ENCODE measurements around the gene OXER1.
A peak's percentile ranks its signal among the peaks of the same experiment; 100 is the strongest.

The OXER1 gene

GRCh38 chr2:42764096-42764495 is at the start of gene OXER1:
Gene OXER1, minus strand, starts transcription at chr2:42764135. Its CDS starts 73 bp downstream, at chr2:42764062.
- DNase-seq (ENCODE audit: extremely low read depth in 1 of 2, low read depth in 1 of 2), result no peak

GRCh38 chr2:42812899-42813479 is 49.1 kb upstream of the OXER1 start:
- no peak for DNase-seq (ENCODE audit: extremely low read depth in 1 of 2, low read depth in 1 of 2)

- peak; percentile 15 to 25 for DNase-seq (ENCODE audit: extremely low read depth in 1 of 2, low read depth in 1 of 2)
Observed at GRCh38 chr2:42810971-42811811, 47.3 kb upstream of the OXER1 start.

DNA sequence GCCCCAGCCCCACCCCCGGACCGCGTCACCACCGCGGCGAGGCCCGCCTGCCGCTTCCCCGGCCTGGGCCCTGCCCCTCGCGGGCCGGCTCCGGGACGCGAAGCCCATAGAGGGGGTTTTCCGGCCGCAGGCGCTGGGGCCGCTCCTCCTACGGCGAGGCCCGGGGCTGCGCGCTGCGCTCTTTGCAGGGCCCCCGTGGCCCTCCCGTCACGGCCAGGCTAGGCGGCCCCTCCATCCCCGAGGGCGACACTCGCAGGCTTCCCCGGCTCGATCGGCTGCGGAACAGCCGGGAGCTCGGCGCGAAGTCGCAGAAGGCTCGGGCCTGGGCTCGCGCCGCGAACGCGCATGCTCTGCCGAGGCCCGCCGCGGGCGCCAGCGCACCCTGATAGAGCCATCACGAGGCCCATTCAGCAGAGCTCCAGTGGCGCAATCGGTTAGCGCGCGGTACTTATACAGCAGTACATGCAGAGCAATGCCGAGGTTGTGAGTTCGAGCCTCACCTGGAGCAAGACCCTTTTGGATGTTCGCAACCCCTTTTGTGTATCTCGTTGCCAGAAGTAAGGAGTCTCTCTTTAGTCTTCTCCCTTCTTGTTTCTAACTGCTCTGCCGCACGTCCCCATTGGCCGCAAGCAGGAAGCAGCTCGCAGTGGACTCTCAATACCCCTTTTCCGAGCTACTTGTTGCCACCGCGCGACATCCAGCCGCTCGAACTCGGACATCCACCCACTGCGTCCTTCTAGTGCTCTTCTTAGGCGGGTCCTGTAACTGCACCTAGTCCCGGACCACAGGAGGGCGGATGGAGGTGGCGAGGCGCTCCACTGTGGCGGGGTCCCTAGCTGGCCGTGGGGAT is 46.4 kb upstream of the OXER1 start:
- peak; percentile 82 to 89 for DNase-seq (ENCODE audit: extremely low read depth in 1 of 2, low read depth in 1 of 2)

DNA sequence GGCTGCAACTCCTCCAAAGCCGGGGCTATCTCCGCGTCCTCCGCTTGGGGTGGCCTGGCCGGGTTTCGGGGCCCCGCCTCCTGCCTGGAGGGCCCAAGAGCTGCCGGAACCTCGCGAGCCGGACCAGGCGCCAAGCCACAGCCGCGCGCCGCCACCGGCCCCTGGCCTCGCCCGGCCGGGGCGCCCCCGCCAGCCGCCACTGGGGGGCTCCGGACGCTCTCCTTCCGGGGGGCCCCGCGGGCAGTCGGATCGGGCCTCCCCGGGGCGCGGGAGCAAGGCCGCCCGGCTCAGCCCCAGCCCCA is 45.8 kb upstream of the OXER1 start:
- DNase-seq (ENCODE audit: extremely low read depth in 1 of 2, low read depth in 1 of 2), result peak in 1 of 2 donors; percentile 56

DNA sequence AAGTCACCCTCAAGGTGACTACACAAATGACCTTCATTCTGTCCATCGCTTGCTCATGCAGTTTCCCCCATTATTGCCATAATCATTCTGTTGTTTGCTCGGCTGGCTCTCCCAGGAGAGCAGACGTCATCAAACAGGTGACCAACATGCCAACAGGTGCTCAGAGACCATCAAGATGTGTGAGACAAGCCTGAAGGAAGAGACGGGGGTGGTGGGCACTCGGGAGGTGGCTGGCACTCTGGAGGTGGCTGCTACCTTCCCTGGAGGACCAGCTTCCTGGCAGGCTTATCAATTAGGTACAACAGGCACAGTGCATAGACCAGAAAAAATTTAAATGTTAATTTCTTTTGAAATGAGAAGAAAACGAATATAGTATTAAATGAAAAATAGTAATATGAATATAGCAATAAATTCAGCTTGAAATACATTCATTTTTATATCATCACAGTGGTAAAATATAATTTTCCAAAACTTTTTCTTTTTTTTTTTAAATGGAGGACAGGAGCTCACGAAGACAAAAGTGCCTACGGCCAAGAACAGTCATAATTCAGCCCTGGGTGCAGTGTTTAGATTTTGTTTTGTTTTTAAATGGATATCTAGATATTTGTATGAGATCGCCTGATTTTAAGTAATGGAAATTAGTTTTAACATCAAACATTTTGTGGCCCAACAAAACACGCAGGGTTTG is 45.3 kb upstream of the OXER1 start:
- no peak for DNase-seq (ENCODE audit: extremely low read depth in 1 of 2, low read depth in 1 of 2)

DNA sequence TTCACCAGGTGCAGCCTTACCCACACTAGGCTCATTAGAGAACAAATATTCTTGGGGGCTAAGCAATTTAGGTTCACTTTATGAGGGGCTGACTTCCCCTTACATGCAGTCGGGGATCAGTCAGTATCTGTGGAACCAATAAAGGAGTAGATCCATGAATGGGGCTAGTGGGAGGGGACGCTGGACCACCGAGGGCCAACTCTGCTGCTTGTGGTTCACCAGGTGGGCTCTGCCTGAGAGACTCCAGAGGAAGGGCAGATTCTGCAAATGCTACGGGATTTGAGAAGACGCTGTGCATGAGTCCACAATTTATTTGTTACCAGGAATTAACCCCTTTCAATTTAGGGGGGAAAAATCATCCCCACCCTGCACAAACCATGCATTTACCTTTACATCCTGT is 44.4 kb upstream of the OXER1 start:
- no peak for DNase-seq (ENCODE audit: extremely low read depth in 1 of 2, low read depth in 1 of 2)

GRCh38 chr2:42806786-42807185 is 42.9 kb upstream of the OXER1 start:
- no peak for DNase-seq (ENCODE audit: extremely low read depth in 1 of 2, low read depth in 1 of 2)

DNA sequence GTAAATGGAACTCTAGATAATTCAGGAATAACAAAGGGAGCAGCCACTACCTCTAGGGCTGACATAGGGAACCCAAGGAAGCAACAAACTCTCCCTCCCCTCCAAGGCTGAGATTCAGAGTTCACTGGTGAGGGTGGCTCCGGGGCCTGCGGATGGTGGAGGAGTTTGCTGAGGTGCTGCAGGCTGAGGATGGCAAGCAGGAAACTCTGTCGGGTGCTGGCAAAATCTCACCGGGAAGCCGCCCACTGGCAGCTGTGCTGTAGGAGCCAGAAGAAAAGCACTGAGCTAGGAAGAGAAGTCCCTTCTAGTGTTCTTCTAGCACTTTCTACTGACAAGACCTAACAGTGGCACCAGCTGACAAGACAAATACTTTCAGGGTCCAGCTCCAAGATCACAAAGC is 41.0 kb upstream of the OXER1 start:
- DNase-seq (ENCODE audit: extremely low read depth in 1 of 2, low read depth in 1 of 2), result no peak

DNA sequence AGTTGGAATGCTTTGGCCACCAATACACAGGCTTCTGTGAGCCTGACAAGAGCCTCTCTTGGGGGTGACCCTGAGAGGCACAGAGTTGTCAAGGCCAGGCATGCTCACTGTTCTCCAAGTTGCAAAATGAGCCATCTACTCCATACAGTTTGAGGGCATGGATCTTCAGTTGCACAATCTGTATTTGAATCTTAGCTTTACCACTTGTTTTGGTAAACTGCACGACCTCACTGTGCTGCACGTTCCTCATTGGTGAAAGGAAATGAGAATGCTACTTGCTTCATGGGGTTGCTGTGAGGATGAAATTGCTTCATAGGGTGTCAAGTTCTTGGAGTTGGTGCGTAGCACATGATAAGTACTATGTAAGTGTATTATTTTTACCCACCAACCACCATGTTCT is 40.4 kb upstream of the OXER1 start:
- DNase-seq (ENCODE audit: extremely low read depth in 1 of 2, low read depth in 1 of 2), result no peak

DNA sequence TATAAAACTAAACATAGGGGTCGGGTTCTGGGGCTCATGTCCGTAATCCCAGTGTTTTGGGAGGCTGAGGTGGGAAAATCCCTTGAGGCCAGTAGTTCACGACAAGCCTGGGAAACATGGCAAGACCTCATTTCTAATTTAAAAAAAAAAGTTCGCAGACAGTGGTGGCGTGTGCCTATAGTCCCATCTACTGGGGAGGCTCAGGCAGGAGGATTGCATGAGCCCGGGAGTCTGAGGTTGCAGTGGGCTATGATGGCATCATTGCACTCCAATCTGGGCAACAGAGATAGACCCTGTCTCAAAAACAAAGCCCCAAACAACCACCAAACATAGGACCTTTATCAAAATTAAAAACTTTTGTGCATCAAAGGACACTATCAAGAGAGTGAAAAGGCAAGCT is 38.2 kb upstream of the OXER1 start:
- DNase-seq (ENCODE audit: extremely low read depth in 1 of 2, low read depth in 1 of 2), result no peak

- no peak for DNase-seq (ENCODE audit: extremely low read depth in 1 of 2, low read depth in 1 of 2)
Observed at GRCh38 chr2:42801381-42801780, 37.4 kb upstream of the OXER1 start.

DNA sequence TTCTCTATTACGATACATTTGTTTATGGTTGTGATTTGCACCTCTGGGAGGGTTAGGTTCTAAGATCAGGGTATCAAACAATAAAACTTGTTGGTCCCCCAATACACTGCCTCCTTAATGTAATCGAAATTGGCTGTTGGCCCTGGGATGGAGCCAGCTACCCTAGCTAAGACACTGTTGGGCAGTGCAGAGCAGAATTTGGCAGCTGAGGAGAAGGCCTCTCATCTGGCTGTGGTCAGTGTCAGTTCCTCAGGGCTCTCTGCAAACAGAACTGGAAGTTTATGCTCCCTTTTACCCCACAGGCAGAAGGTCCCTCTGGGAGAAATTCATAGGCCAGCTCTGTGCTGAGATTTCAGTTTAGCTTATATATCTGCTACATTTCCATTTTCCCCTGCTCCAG is 37.0 kb upstream of the OXER1 start:
- no peak for DNase-seq (ENCODE audit: extremely low read depth in 1 of 2, low read depth in 1 of 2)

GRCh38 chr2:42800461-42800962 is 36.6 kb upstream of the OXER1 start:
- DNase-seq (ENCODE audit: extremely low read depth in 1 of 2, low read depth in 1 of 2), result no peak

- DNase-seq (ENCODE audit: extremely low read depth in 1 of 2, low read depth in 1 of 2), result no peak
Observed at GRCh38 chr2:42799881-42800280, 35.9 kb upstream of the OXER1 start.

GRCh38 chr2:42797281-42797680 is 33.3 kb upstream of the OXER1 start:
- no peak for DNase-seq (ENCODE audit: extremely low read depth in 1 of 2, low read depth in 1 of 2)

DNA sequence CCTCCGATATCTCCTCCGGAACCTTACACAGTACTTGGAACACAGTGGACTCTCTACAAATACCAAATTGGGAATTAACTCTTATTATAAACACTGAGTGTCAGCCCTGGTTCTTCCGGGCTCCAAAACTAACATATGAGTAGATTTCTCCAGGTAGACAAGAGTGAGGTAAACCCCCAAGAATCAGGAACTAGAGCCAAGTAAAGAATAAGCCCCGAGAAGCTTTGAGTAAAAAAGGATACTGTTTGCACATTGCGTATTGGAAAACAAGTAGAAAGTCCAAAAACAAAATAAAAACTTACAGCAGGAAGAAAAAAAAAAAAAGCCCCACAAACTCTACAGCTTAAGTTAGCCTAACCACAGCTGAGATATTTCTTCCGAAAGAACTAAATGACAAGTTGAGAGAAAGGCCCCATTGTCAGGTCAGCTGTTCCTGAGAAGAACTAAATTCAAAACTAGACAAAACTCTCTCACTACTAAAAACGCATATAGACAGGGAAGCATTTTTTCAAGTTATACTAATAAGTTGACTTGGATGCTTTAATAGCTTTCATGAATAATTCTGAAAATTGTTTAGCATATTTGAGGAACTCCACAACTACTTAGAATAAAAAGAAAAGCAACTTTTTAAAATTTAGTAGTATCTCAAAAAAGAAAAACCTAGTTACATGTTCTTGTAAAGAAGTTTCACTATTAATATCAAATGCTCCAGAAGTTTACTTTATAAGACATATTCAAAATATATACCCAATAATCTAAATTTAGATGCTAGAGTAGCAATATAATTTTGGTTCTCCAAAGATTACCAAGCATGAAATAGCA is 32.7 kb upstream of the OXER1 start:
- no peak for DNase-seq (ENCODE audit: extremely low read depth in 1 of 2, low read depth in 1 of 2)

DNA sequence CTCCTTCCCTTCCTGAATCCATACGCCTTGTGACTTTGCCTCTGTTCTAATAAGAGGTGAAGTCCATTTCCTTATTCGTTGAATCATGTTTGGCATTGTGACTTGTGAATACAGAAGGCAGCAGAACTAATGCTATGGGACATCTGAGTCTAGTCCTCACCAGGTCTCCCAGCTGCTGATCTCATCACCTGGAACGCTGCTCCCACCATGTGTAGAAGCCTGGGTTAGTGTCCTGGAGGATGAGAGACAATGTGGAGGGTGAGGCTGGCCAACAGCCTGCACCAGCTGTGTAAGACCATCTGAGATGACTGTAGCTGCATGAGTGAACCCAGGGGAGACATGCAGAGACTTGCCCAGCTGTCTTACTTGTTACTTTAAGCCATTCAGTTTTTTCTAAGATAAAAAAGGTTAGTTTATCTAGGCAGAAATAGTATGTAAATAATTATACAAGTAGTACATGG is 31.9 kb upstream of the OXER1 start:
- DNase-seq (ENCODE audit: extremely low read depth in 1 of 2, low read depth in 1 of 2), result no peak

DNA sequence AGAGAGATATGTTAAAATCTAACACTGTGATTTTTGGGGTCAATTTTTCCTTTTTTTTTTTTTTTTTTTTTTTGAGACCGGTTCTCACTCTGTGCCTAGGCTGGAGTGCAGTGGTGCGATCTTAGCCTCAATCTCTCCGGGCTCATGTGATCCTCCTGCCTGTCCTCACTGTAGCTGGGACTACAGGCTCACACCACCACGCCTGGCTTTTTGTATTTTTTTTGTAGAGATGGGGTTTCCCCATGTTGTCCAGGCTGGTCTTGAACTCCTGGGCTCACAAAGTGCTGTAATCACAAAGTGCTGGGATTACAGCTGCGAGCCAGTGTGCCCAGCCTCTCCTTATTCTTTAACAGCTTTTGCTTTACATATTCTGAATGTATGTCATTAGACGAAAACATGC is 31.3 kb upstream of the OXER1 start:
- no peak for DNase-seq (ENCODE audit: extremely low read depth in 1 of 2, low read depth in 1 of 2)

Data from stimulated activated CD8-positive, alpha-beta memory T cell treated with anti-CD3 and anti-CD28 coated beads, Interleukin-7, amount 100 ng/mL, for 48 hours (primary cell).